Immature natural killer cell (primary cell): ENCODE measurements around the gene DNAJC21. TPM values are rescaled to one million over a fixed set of nuclear protein-coding genes. Genes with fewer than 3 reads are reported as not detected.
"Not testable (repeated sequence)": the region's sequence is repeated elsewhere in the genome, so short reads cannot be mapped to it uniquely, and the experiment has no call there.

Source experiments
- DNase-seq, 3 donors: peaks; one replicate each; pipeline ENCODE4 v3.0.0; 2022; ENCODE audit warnings: mixed read lengths in 1 of 3
- H3K27ac Mint-ChIP-seq, 6 donors: one replicate each; pipeline ENCODE4 v1.8.0; 2020; ENCODE audit warnings: mixed read lengths in 6 of 6, mild to moderate bottlenecking in 5 of 6, inconsistent platforms in 4 of 6, moderate library complexity in 3 of 6
- H3K27me3 Mint-ChIP-seq, 3 donors: one replicate each; pipeline ENCODE4 v1.8.0; 2020 to 2021; ENCODE audit warnings: low read depth in 3 of 3, mild to moderate bottlenecking in 3 of 3, mixed read lengths in 3 of 3, moderate library complexity in 3 of 3, inconsistent platforms in 1 of 3
- H3K36me3 Mint-ChIP-seq, 3 donors: one replicate each; pipeline ENCODE4 v1.8.0; 2020; ENCODE audit warnings: mixed read lengths in 3 of 3, inconsistent platforms in 2 of 3, mild to moderate bottlenecking in 2 of 3
- H3K4me1 Mint-ChIP-seq, 2 donors: one replicate each; pipeline ENCODE4 v1.8.0; 2020; ENCODE audit warnings: inconsistent platforms in 2 of 2, mild to moderate bottlenecking in 2 of 2, mixed read lengths in 2 of 2, moderate library complexity in 1 of 2
- H3K4me3 Mint-ChIP-seq, 5 donors: one replicate each; pipeline ENCODE4 v1.8.0; 2020; ENCODE audit warnings: mild to moderate bottlenecking in 5 of 5, mixed read lengths in 5 of 5, inconsistent platforms in 3 of 5, moderate library complexity in 3 of 5
- H3K9me3 Mint-ChIP-seq, 6 donors: one replicate each; pipeline ENCODE4 v1.8.0; 2020; ENCODE audit warnings: mild to moderate bottlenecking in 6 of 6, mixed read lengths in 6 of 6, inconsistent platforms in 4 of 6, moderate library complexity in 3 of 6
- polyA plus RNA-seq, 3 donors: library from polyadenylated mRNA; unstranded; fragments of 300-500 nt; fragmentation: Illumina TruSeq; gene quantifications; one replicate each; pipeline ENCODE4 v1.2.3, GENCODE V29; 2021

DNAJC21 gene
- polyA plus RNA-seq, 3 donors from 2014 or later: 11.9 to 19.9 (median 15.2) TPM

GRCh38 chr5:34905564-34905963 is 23.8 kb upstream of the DNAJC21 start:
- Mint-ChIP-seq H3K36me3 (peaks cover 4 to 26% (median 10%) of the 10 kb centered on the region in 3 donors), H3K9me3 (no peaks in the 10 kb centered on the region), H3K27ac (no peak overlapping the region), H3K27me3 (peaks cover 0 to 2% (median 0%) of the 10 kb centered on the region in 3 donors), H3K4me3 (no peak overlapping the region), H3K4me1 (no peaks in the 10 kb centered on the region)
- DNase-seq: no peak

GRCh38 chr5:34913072-34913471 is 16.3 kb upstream of the DNAJC21 start:
- peaks cover 23 to 31% of the 10 kb centered on the region in 2 donors for H3K4me1 Mint-ChIP-seq
- no peak for DNase-seq
- H3K27ac Mint-ChIP-seq: no peak overlapping the region
- H3K27me3 Mint-ChIP-seq: no peaks in the 10 kb centered on the region
- no peak overlapping the region for H3K4me3 Mint-ChIP-seq
- peaks cover 4 to 32% (median 25%) of the 10 kb centered on the region in 3 donors for H3K36me3 Mint-ChIP-seq
- no peaks in the 10 kb centered on the region for H3K9me3 Mint-ChIP-seq

- H3K4me1 Mint-ChIP-seq: peaks cover 23 to 31% of the 10 kb centered on the region in 2 donors
- peaks cover 0 to 20% (median 19%) of the 10 kb centered on the region in 3 donors for H3K36me3 Mint-ChIP-seq
- no peak overlapping the region for H3K27ac Mint-ChIP-seq
- no peaks in the 10 kb centered on the region for H3K9me3 Mint-ChIP-seq
- H3K27me3 Mint-ChIP-seq: no peaks in the 10 kb centered on the region
- H3K4me3 Mint-ChIP-seq: no peak overlapping the region
- DNase-seq: peak in 1 of 3 donors; percentile 7
Observed at GRCh38 chr5:34914671-34915138, 14.7 kb upstream of the DNAJC21 start.

DNA sequence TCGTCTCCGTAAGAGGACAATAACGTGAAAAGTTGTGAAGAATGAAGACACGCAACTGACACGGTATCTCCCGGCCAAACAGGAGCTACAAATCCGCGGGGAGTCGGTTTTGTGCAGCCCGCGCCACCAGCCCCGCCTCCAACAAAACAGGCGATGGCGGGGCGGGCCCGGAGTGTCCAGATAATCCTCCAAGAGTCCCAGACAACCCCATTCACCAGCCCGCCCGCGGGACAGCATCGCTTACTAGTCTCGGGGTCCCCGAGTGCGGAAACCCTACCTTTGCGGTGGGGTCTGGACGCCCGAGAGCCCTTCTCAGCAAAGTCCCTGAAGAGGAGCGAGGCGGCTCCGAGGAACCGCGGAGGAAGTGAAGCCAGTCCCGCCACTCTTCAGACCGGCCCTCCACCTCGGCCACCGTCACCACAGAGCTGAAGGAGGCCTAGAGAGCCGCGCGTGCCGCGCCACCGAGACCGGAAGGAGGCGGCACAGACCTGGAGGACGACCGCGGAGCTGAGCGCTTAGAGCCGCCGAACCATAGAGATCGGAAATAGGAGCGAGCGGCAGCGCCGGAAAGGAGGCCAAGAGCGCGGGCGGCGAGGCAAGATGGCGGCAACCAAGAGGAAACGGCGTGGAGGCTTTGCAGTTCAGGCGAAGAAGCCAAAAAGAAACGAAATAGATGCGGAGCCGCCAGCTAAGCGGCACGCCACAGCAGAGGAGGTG is 14.1 kb upstream of the DNAJC21 start, which contains the start of the genes BRIX1 and RAD1:
Gene BRIX1, plus strand, starts transcription at position 573 of the 717 bp plus-strand sequence. Its CDS starts 28 bp downstream, at position 601.
Gene RAD1, minus strand, starts transcription at position 366 of the 717 bp plus-strand sequence. CDS start 612 bp downstream, outside the sequence.
- Mint-ChIP-seq H3K9me3 (no peaks in the 10 kb centered on the region), H3K4me1 (peaks cover 23 to 31% of the 10 kb centered on the region in 2 donors), H3K36me3 (peaks cover 0 to 19% (median 17%) of the 10 kb centered on the region in 3 donors), H3K4me3 (peak within 1 kb of the TSS in 1 of 5 donors; percentile 64), H3K27ac (peak within 1 kb of the TSS in 4 of 6 donors; percentile 46 to 67 (median 54)), H3K27me3 (no peaks in the 10 kb centered on the region)
- DNase-seq: peak; percentile 94 to 96 (median 95)

- peaks cover 23 to 31% of the 10 kb centered on the region in 2 donors for H3K4me1 Mint-ChIP-seq
- no peak overlapping the region for H3K4me3 Mint-ChIP-seq
- H3K36me3 Mint-ChIP-seq: peaks cover 0 to 23% (median 19%) of the 10 kb centered on the region in 3 donors
- H3K27ac Mint-ChIP-seq: no peak overlapping the region
- H3K9me3 Mint-ChIP-seq: no peaks in the 10 kb centered on the region
- no peaks in the 10 kb centered on the region for H3K27me3 Mint-ChIP-seq
- no peak for DNase-seq
Observed at GRCh38 chr5:34915856-34916192, 13.5 kb upstream of the DNAJC21 start.

DNA sequence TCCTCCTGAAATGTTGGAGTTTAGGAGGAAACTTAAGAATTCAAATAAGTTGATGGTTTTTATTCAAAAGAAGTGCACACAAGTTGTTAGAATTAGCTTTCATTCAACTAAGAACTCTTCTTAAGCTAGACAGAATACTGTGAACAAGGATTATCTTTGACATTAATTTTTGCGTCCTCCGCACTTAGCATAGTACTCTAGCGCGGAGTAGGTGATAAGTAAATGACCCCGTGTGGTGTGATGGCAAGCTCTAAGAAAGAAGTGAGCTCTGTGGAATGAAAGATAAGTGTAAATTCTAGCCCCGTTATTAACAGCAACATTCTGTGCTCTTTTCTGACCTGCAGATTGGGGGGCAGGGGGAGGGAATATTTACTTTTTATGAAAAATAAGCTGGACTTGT is 12.8 kb upstream of the DNAJC21 start:
- Mint-ChIP-seq H3K27ac (peak overlapping the region in 1 of 6 donors; percentile 38), H3K36me3 (peaks cover 0 to 21% (median 15%) of the 10 kb centered on the region in 3 donors), H3K9me3 (no peaks in the 10 kb centered on the region), H3K4me1 (peaks cover 23 to 31% of the 10 kb centered on the region in 2 donors), H3K4me3 (peak overlapping the region in 1 of 5 donors; percentile 4), H3K27me3 (no peaks in the 10 kb centered on the region)
- DNase-seq: no peak

- H3K4me1 Mint-ChIP-seq: peaks cover 18 to 31% of the 10 kb centered on the region in 2 donors
- no peaks in the 10 kb centered on the region for H3K27me3 Mint-ChIP-seq
- peak overlapping the region in 4 of 6 donors; percentile 4 to 42 (median 12) for H3K27ac Mint-ChIP-seq
- DNase-seq: no peak
- no peaks in the 10 kb centered on the region for H3K9me3 Mint-ChIP-seq
- H3K36me3 Mint-ChIP-seq: peaks cover 4 to 19% (median 13%) of the 10 kb centered on the region in 3 donors
- peak overlapping the region in 3 of 5 donors; percentile 14 to 33 (median 31) for H3K4me3 Mint-ChIP-seq
Observed at GRCh38 chr5:34918025-34918424, 11.3 kb upstream of the DNAJC21 start.

GRCh38 chr5:34919077-34919476 is 10.3 kb upstream of the DNAJC21 start:
- Mint-ChIP-seq H3K4me3 (no peak overlapping the region), H3K36me3 (peaks cover 9 to 25% (median 17%) of the 10 kb centered on the region in 3 donors), H3K4me1 (peaks cover 10 to 25% of the 10 kb centered on the region in 2 donors), H3K9me3 (no peaks in the 10 kb centered on the region), H3K27ac (no peak overlapping the region), H3K27me3 (no peaks in the 10 kb centered on the region)
- DNase-seq: no peak

- not testable (repeated sequence) for H3K4me3 Mint-ChIP-seq, H3K9me3 Mint-ChIP-seq, DNase-seq, H3K27ac Mint-ChIP-seq, H3K27me3 Mint-ChIP-seq, H3K4me1 Mint-ChIP-seq
- peaks cover 15 to 37% (median 17%) of the 10 kb centered on the region in 3 donors for H3K36me3 Mint-ChIP-seq
Observed at GRCh38 chr5:34923256-34923655, 6.1 kb upstream of the DNAJC21 start.

DNA sequence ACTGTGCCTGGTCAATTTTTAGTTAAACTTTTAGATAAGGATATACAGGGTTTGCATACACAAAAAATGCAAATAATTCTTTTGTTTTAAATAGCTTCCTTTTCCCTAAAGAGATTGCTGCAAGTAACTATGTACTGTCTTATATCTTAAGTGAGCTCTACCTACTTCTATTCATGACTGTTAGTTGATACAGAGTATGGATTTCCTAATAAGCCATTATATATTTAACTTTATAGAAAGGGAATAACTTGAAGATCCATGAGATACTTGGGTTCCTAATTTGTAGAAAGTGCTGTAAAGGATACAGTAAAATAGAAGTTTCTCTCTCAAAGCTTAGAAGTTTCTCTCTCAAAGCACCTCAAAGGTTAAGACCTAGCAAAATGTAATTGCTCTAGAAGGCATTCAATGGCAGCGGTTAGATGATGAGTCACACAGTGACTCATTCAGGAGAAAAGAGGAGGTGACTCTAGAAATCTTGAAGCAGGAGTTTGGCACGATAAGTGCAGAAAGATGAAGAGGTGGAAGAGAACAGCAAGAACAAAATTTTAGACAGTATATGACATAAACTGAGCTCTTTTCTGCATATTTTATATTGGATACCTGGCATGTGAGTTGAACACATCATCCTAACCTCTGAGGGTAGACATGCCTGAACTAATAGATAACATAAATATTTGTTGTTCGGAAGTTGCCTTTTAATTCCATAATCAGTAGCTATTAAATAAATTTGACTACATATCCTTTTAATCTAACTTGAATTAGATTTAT is 5.5 kb upstream of the DNAJC21 start:
- Mint-ChIP-seq H3K9me3 (no peaks in the 10 kb centered on the region), H3K4me1 (peaks cover 2 to 9% of the 10 kb centered on the region in 2 donors), H3K36me3 (peaks cover 15 to 37% (median 17%) of the 10 kb centered on the region in 3 donors), H3K27ac (peak overlapping the region in 2 of 6 donors; percentile 17 to 55), H3K4me3 (no peak overlapping the region), H3K27me3 (no peaks in the 10 kb centered on the region)
- no peak for DNase-seq

DNA sequence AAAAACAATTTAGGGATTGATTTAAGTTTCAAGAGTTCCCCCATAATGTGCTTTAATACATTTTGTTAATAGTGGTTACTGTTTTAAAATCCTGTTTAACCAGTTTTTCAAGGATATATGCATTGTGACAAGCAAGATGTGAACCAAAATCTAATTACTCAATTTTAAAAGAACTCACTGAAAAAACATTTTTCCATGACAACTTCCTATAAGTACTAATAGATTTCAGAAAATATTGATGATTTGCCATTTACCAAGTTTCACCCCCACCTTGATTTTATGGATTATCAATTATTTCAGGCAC is 4.9 kb upstream of the DNAJC21 start:
- Mint-ChIP-seq H3K9me3 (no peaks in the 10 kb centered on the region), H3K4me3 (no peak overlapping the region), H3K4me1 (peaks cover 5 to 14% of the 10 kb centered on the region in 2 donors), H3K27me3 (peaks cover 0 to 4% (median 3%) of the 10 kb centered on the region in 3 donors), H3K27ac (no peak overlapping the region), H3K36me3 (peaks cover 15 to 37% (median 17%) of the 10 kb centered on the region in 3 donors)
- DNase-seq: no peak

DNA sequence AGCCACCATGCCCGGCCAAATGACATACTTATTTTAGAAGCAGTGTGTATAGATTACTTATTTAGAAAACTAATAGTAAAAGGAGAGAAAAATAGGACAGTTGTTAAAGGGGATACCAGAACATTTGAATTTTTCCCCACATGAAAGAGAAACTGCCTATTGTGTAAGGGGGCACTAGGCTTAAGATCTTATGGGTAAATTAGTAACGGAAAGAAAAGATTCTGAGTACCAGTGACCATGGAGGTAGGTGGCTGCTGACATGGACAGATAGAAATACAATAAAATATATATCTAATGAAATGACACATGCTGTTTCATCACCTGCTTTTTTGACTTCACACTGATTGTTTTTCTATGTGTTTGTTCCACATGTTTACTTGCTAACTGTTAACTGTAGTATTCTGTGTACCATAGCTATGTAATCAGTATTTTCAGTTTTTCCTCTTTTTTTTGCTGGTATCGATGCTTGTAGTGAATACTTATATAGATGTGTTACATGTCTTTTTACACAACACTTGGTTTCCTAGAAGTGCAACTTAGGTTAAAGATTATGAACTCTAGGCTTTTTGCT is 3.0 kb upstream of the DNAJC21 start:
- peaks cover 18 to 28% of the 10 kb centered on the region in 2 donors for H3K4me1 Mint-ChIP-seq
- H3K27me3 Mint-ChIP-seq: peaks cover 0 to 5% (median 3%) of the 10 kb centered on the region in 3 donors
- H3K27ac Mint-ChIP-seq: no peak overlapping the region
- DNase-seq: no peak
- no peak overlapping the region for H3K4me3 Mint-ChIP-seq
- H3K36me3 Mint-ChIP-seq: peaks cover 13 to 28% (median 15%) of the 10 kb centered on the region in 3 donors
- no peaks in the 10 kb centered on the region for H3K9me3 Mint-ChIP-seq

DNA sequence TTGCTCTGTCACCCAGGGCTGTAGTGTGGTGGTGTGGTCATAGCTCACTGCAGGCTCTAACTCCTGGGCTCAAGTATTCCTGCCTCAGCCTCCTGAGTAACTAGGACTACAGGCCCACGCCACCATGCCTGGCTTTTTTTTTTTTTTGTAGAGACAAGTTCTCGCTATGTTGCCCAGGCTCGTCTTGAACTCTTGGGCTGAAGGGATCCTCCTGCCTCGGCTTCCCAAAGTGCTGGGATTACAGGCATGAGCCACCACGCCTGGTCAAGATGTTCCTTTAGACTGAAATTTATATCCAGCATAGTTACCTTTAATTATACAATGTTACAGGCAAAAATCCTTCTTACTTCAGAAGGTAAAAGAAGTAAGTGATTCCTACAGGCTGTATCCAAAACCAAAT is 1.6 kb upstream of the DNAJC21 start:
- H3K27ac Mint-ChIP-seq: no peak overlapping the region
- H3K27me3 Mint-ChIP-seq: peaks cover 0 to 5% (median 3%) of the 10 kb centered on the region in 3 donors
- H3K4me1 Mint-ChIP-seq: peaks cover 23 to 35% of the 10 kb centered on the region in 2 donors
- DNase-seq: no peak
- no peaks in the 10 kb centered on the region for H3K9me3 Mint-ChIP-seq
- H3K4me3 Mint-ChIP-seq: peak overlapping the region in 1 of 5 donors; percentile 33
- H3K36me3 Mint-ChIP-seq: peaks cover 9 to 22% (median 12%) of the 10 kb centered on the region in 3 donors
